ENCODE measurements around the gene FIG4.
"Not testable (repeated sequence)": the region's sequence is repeated elsewhere in the genome, so short reads cannot be mapped to it uniquely, and the experiment has no call there.

Gene FIG4

GRCh38 chr6:109715616-109716015, 24.5 kb downstream of the FIG4 start:
- no peak for DNase-seq (ENCODE audit: low spot score)
- Histone ChIP-seq H3K4me3 (no peak overlapping the region), H3K27ac (no peak overlapping the region)
- no peak for TF ChIP-seq CTCF (IDR thresholded peaks at IDR 0.05)

GRCh38 chr6:109717971-109718370, 26.9 kb downstream of the FIG4 start:
- Histone ChIP-seq H3K4me3 (no peak overlapping the region), H3K27ac (no peak overlapping the region)
- DNase-seq (ENCODE audit: low spot score), result no peak
- no peak for TF ChIP-seq CTCF (IDR thresholded peaks at IDR 0.05)

- Histone ChIP-seq H3K27ac (no peak overlapping the region), H3K4me3 (no peak overlapping the region)
- no peak for TF ChIP-seq CTCF (IDR thresholded peaks at IDR 0.05)
- no peak for DNase-seq (ENCODE audit: low spot score)
These were observed 27.9 kb downstream of the FIG4 start for GRCh38 chr6:109718991-109719390.

- H3K4me3 ChIP-seq, result no peak overlapping the region
- no peak for DNase-seq (ENCODE audit: low spot score)
- TF ChIP-seq CTCF (IDR thresholded peaks at IDR 0.05), result no peak
- no peak overlapping the region for H3K27ac ChIP-seq
These were observed 29.2 kb downstream of the FIG4 start for GRCh38 chr6:109720311-109720710.

GRCh38 chr6:109722011-109722410, 30.9 kb downstream of the FIG4 start:
- DNase-seq (ENCODE audit: low spot score), result no peak
- H3K4me3 ChIP-seq, result no peak overlapping the region
- no peak overlapping the region for H3K27ac ChIP-seq
- no peak for TF ChIP-seq CTCF (IDR thresholded peaks at IDR 0.05)

GRCh38 chr6:109722564-109723254, 31.6 kb downstream of the FIG4 start:
- no peak for TF ChIP-seq CTCF (IDR thresholded peaks at IDR 0.05)
- no peak for DNase-seq (ENCODE audit: low spot score)
- H3K4me3 ChIP-seq, result no peak overlapping the region
- H3K27ac ChIP-seq, result no peak overlapping the region

GRCh38 chr6:109725250-109725649, 34.2 kb downstream of the FIG4 start:
- not testable (repeated sequence) for H3K27ac ChIP-seq; DNase-seq (ENCODE audit: low spot score); H3K4me3 ChIP-seq

Measured in coronary artery (tissue), 2 donors.